Measurements from ENCODE around the gene GMEB2.

The GMEB2 gene

DNA sequence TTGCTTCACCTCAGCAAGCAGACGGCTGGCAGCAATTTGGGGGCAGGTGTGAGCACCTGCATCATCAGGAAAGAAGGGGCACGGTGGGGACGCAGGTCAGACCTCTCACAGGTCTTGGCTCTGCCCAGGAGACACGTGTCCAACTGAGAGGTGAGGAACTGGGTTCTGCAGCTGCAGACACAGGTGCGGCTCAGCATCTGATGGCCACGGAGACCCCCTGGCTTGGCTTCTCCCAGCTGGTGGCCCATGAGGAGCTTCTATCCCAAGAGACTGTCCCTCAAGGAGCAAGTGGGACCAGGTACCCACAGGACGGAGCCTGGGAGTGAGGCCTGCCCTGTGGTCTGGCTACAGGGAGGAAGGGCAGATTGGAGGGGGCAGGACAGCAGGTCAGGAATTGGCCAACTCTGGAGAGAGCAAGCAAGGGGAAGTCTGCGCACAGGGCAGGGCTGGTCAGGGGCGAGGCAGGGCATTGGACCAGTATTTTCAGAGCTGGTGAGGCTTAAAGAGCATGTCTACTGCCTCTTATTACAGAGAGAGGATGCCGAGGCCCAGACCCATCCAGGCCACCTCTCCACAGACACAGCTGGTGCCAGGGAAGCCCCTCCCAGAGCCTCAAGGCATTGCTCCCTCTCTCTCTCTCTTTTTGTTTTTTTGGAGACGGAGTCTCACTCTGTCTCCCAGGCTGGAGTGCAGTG lies 22.1 kb upstream of the GMEB2 start:
- Histone ChIP-seq H4K8ac (ENCODE audit: low read length) (no peak overlapping the region), H4K91ac (ENCODE audit: low read length) (no peak overlapping the region), H2BK5ac (ENCODE audit: low read depth, low read length, poor library complexity, severe bottlenecking) (no peak overlapping the region), H3K9me3 (ENCODE audit: control insufficient read depth, low read length) (no peaks in the 10 kb centered on the region), H2AK5ac (ENCODE audit: low read length, severe bottlenecking) (no peak overlapping the region), H3K4me1 (ENCODE audit: control insufficient read depth, insufficient read depth, low read depth, low read length) (peaks cover 22% of the 10 kb centered on the region), H3K14ac (ENCODE audit: low read length in 2 of 2) (no peak overlapping the region), H3K9ac (ENCODE audit: low read length) (no peak overlapping the region), H3K36me3 (ENCODE audit: control insufficient read depth in 1 of 2, insufficient read depth in 2 of 2, low read depth in 1 of 2, low read length in 2 of 2) (peaks cover 0 to 6% of the 10 kb centered on the region in 2 experiments), H3K23ac (ENCODE audit: low read length in 2 of 2) (no peak overlapping the region), H3K27ac (ENCODE audit: low read length, poor library complexity, severe bottlenecking) (no peak overlapping the region), H3K79me1 (replicated peaks; ENCODE audit: low read length, poor library complexity, severe bottlenecking) (peaks cover 3% of the 10 kb centered on the region), H3K4me2 (ENCODE audit: low read length, poor library complexity, severe bottlenecking) (no peak overlapping the region), H3K4ac (ENCODE audit: low read depth in 1 of 2, low read length in 2 of 2) (no peak overlapping the region), H3K27me3 (ENCODE audit: control insufficient read depth in 1 of 2, insufficient read depth in 1 of 2, low read length in 2 of 2) (peaks cover 0 to 12% of the 10 kb centered on the region in 2 experiments), H2BK15ac (ENCODE audit: low read depth, poor library complexity, severe bottlenecking) (no peak overlapping the region), H3K4me3 (ENCODE audit: insufficient read depth in 1 of 2, low read depth in 1 of 2, low read length in 2 of 2) (no peak overlapping the region), H2BK12ac (ENCODE audit: low read length in 2 of 2) (no peak overlapping the region), H3K18ac (ENCODE audit: low read depth in 1 of 2, low read length in 2 of 2) (no peak overlapping the region), H2AFZ (ENCODE audit: low read depth, low read length) (no peak overlapping the region), H2BK120ac (ENCODE audit: low read depth, low read length) (no peak overlapping the region)
- 85% methylated on average over 11 of the region's 11 CpGs for WGBS
- no peak for DNase-seq

DNA sequence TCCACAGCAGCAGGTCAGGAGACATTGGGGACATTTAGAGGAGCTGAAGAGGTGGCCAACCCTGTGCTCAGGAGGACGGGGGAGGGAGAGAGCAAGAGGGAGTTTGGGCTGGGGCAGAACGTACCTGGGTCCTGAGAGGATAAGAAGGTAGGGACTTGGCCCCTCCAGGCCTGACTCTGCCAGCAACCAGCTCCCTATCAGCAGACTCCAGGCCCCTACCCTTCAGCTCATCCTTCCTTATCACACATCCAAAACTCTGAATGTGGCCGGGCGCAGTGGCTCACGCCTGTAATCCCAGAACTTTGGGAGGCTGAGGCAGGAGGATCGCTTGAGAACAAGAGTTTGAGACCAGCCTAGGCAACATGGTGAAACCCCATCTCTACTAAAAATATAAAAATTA lies 21.3 kb upstream of the GMEB2 start:
- H3K4me2 ChIP-seq (ENCODE audit: low read length, poor library complexity, severe bottlenecking): no peak overlapping the region
- no peak overlapping the region for H3K23ac ChIP-seq (ENCODE audit: low read length in 2 of 2)
- H3K4me3 ChIP-seq (ENCODE audit: insufficient read depth in 1 of 2, low read depth in 1 of 2, low read length in 2 of 2): no peak overlapping the region
- WGBS: 96% methylated on average over 4 of the region's 6 CpGs
- DNase-seq: no peak
- peaks cover 17% of the 10 kb centered on the region for H3K4me1 ChIP-seq (ENCODE audit: control insufficient read depth, insufficient read depth, low read depth, low read length)
- no peak overlapping the region for H2BK12ac ChIP-seq (ENCODE audit: low read length in 2 of 2)
- H2BK15ac ChIP-seq (ENCODE audit: low read depth, poor library complexity, severe bottlenecking): no peak overlapping the region
- H3K18ac ChIP-seq (ENCODE audit: low read depth in 1 of 2, low read length in 2 of 2): no peak overlapping the region
- H3K27me3 ChIP-seq (ENCODE audit: control insufficient read depth in 1 of 2, insufficient read depth in 1 of 2, low read length in 2 of 2): peaks cover 0 to 12% of the 10 kb centered on the region in 2 experiments
- no peak overlapping the region for H2BK120ac ChIP-seq (ENCODE audit: low read depth, low read length)
- H3K79me1 ChIP-seq (replicated peaks; ENCODE audit: low read length, poor library complexity, severe bottlenecking): peaks cover 5% of the 10 kb centered on the region
- no peak overlapping the region for H2AK5ac ChIP-seq (ENCODE audit: low read length, severe bottlenecking)
- no peak overlapping the region for H3K27ac ChIP-seq (ENCODE audit: low read length, poor library complexity, severe bottlenecking)
- H3K36me3 ChIP-seq (ENCODE audit: control insufficient read depth in 1 of 2, insufficient read depth in 2 of 2, low read depth in 1 of 2, low read length in 2 of 2): peaks cover 0 to 12% of the 10 kb centered on the region in 2 experiments
- no peak overlapping the region for H3K4ac ChIP-seq (ENCODE audit: low read depth in 1 of 2, low read length in 2 of 2)
- no peak overlapping the region for H2BK5ac ChIP-seq (ENCODE audit: low read depth, low read length, poor library complexity, severe bottlenecking)
- H4K91ac ChIP-seq (ENCODE audit: low read length): no peak overlapping the region
- no peak overlapping the region for H2AFZ ChIP-seq (ENCODE audit: low read depth, low read length)
- no peak overlapping the region for H4K8ac ChIP-seq (ENCODE audit: low read length)
- H3K14ac ChIP-seq (ENCODE audit: low read length in 2 of 2): no peak overlapping the region
- no peaks in the 10 kb centered on the region for H3K9me3 ChIP-seq (ENCODE audit: control insufficient read depth, low read length)
- H3K9ac ChIP-seq (ENCODE audit: low read length): no peak overlapping the region

DNA sequence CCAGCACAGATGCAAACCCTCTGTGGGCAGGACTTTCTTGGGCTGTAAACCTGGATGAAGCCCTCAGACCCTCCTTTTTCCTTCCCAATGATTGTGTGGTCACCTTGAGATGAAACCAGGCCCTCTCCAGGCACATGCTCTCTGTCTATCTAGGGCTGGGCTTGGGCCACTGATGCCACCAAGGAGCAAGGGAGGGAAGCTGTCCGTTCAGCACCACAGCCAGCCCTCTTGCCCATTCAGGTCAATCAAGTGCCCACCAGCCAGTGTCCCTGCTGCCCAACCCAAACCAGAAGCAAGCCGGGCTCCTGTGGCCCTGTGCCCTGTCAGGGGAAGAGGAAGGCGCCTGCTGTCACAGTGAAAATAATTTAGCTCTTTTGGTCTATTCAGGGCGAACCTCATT lies 18.3 kb upstream of the GMEB2 start:
- DNase-seq: no peak

DNA sequence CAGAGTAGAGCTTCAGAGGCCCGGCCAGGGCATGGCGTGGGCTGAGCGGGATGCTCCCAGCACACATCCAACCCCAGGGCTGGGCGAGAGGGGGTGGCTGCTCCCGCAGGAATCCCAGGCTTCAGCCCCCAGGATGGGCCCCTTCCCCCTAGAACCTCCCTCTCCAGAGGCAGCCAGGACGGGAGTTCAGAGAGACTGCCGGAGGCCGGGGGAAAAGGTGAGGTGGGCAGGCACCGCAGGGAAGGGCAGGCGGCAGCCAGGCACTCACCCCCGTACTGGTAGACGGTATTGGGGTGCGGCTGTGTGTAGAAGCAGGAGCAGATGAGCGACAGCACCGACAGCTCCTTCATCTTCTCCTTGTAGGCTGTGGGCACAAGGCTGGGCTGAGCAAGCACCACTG lies 17.0 kb upstream of the GMEB2 start:
- H4K91ac ChIP-seq (ENCODE audit: low read length): no peak overlapping the region
- no peak overlapping the region for H3K4me2 ChIP-seq (ENCODE audit: low read length, poor library complexity, severe bottlenecking)
- H3K4ac ChIP-seq (ENCODE audit: low read depth in 1 of 2, low read length in 2 of 2): no peak overlapping the region
- no peak overlapping the region for H2BK120ac ChIP-seq (ENCODE audit: low read depth, low read length)
- H2BK12ac ChIP-seq (ENCODE audit: low read length in 2 of 2): no peak overlapping the region
- no peak overlapping the region for H3K4me3 ChIP-seq (ENCODE audit: insufficient read depth in 1 of 2, low read depth in 1 of 2, low read length in 2 of 2)
- DNase-seq: no peak
- no peak overlapping the region for H2AK5ac ChIP-seq (ENCODE audit: low read length, severe bottlenecking)
- H3K4me1 ChIP-seq (ENCODE audit: control insufficient read depth, insufficient read depth, low read depth, low read length): peaks cover 20% of the 10 kb centered on the region
- H3K23ac ChIP-seq (ENCODE audit: low read length in 2 of 2): no peak overlapping the region
- H2BK15ac ChIP-seq (ENCODE audit: low read depth, poor library complexity, severe bottlenecking): no peak overlapping the region
- H3K9ac ChIP-seq (ENCODE audit: low read length): no peak overlapping the region
- no peaks in the 10 kb centered on the region for H3K27me3 ChIP-seq (ENCODE audit: control insufficient read depth in 1 of 2, insufficient read depth in 1 of 2, low read length in 2 of 2)
- H3K27ac ChIP-seq (ENCODE audit: low read length, poor library complexity, severe bottlenecking): no peak overlapping the region
- no peak overlapping the region for H2AFZ ChIP-seq (ENCODE audit: low read depth, low read length)
- H2BK5ac ChIP-seq (ENCODE audit: low read depth, low read length, poor library complexity, severe bottlenecking): no peak overlapping the region
- H4K8ac ChIP-seq (ENCODE audit: low read length): no peak overlapping the region
- no peak overlapping the region for H3K14ac ChIP-seq (ENCODE audit: low read length in 2 of 2)
- no peaks in the 10 kb centered on the region for H3K9me3 ChIP-seq (ENCODE audit: control insufficient read depth, low read length)
- no peak overlapping the region for H3K18ac ChIP-seq (ENCODE audit: low read depth in 1 of 2, low read length in 2 of 2)
- 99% methylated on average over 12 of the region's 15 CpGs for WGBS
- peaks cover 0 to 22% of the 10 kb centered on the region in 2 experiments for H3K36me3 ChIP-seq (ENCODE audit: control insufficient read depth in 1 of 2, insufficient read depth in 2 of 2, low read depth in 1 of 2, low read length in 2 of 2)
- H3K79me1 ChIP-seq (replicated peaks; ENCODE audit: low read length, poor library complexity, severe bottlenecking): peaks cover 5% of the 10 kb centered on the region

More for the DNA sequence above, 18.3 kb upstream of the GMEB2 start:
- no peak overlapping the region for H3K27ac ChIP-seq (ENCODE audit: low read length, poor library complexity, severe bottlenecking)
- H3K9ac ChIP-seq (ENCODE audit: low read length): no peak overlapping the region
- H4K8ac ChIP-seq (ENCODE audit: low read length): no peak overlapping the region
- no peak overlapping the region for H2AK5ac ChIP-seq (ENCODE audit: low read length, severe bottlenecking)
- no peak overlapping the region for H3K14ac ChIP-seq (ENCODE audit: low read length in 2 of 2)
- H3K18ac ChIP-seq (ENCODE audit: low read depth in 1 of 2, low read length in 2 of 2): no peak overlapping the region
- no peak overlapping the region for H2BK15ac ChIP-seq (ENCODE audit: low read depth, poor library complexity, severe bottlenecking)
- no peak overlapping the region for H3K4me2 ChIP-seq (ENCODE audit: low read length, poor library complexity, severe bottlenecking)
- H3K9me3 ChIP-seq (ENCODE audit: control insufficient read depth, low read length): no peaks in the 10 kb centered on the region
- H3K79me1 ChIP-seq (replicated peaks; ENCODE audit: low read length, poor library complexity, severe bottlenecking): peaks cover 5% of the 10 kb centered on the region
- peaks cover 0 to 17% of the 10 kb centered on the region in 2 experiments for H3K36me3 ChIP-seq (ENCODE audit: control insufficient read depth in 1 of 2, insufficient read depth in 2 of 2, low read depth in 1 of 2, low read length in 2 of 2)
- H3K4ac ChIP-seq (ENCODE audit: low read depth in 1 of 2, low read length in 2 of 2): no peak overlapping the region
- H3K23ac ChIP-seq (ENCODE audit: low read length in 2 of 2): no peak overlapping the region
- H3K4me1 ChIP-seq (ENCODE audit: control insufficient read depth, insufficient read depth, low read depth, low read length): peaks cover 19% of the 10 kb centered on the region
- no peak overlapping the region for H2BK120ac ChIP-seq (ENCODE audit: low read depth, low read length)
- no peak overlapping the region for H4K91ac ChIP-seq (ENCODE audit: low read length)
- WGBS: 79% methylated on average over 4 of the region's 4 CpGs
- H2AFZ ChIP-seq (ENCODE audit: low read depth, low read length): no peak overlapping the region
- no peak overlapping the region for H2BK12ac ChIP-seq (ENCODE audit: low read length in 2 of 2)
- H3K27me3 ChIP-seq (ENCODE audit: control insufficient read depth in 1 of 2, insufficient read depth in 1 of 2, low read length in 2 of 2): no peaks in the 10 kb centered on the region
- H2BK5ac ChIP-seq (ENCODE audit: low read depth, low read length, poor library complexity, severe bottlenecking): no peak overlapping the region
- no peak overlapping the region for H3K4me3 ChIP-seq (ENCODE audit: insufficient read depth in 1 of 2, low read depth in 1 of 2, low read length in 2 of 2)
